ENCODE measurements around the gene RGS17.
A peak's percentile ranks its signal among the peaks of the same experiment; 100 is the strongest.
"Not testable (repeated sequence)": the region's sequence is repeated elsewhere in the genome, so short reads cannot be mapped to it uniquely, and the experiment has no call there.

Gene RGS17

GRCh38 chr6:153117986-153118879 lies 12.8 kb downstream of the RGS17 start:
- peak; percentile 79 for DNase-seq (ENCODE audit: low spot score)

GRCh38 chr6:153111082-153111481 lies 20.0 kb downstream of the RGS17 start:
- POLR2A ChIA-PET (ENCODE audit: low non-redundant PET); DNase-seq (ENCODE audit: low spot score); H3K27ac ChIP-seq: not testable (repeated sequence)
- CTCF ChIA-PET = interaction anchor here (0.9 kb wide), 1 partner anchor 79 kb away, joined by 4 read pairs; no protein-coding TSS in a partner anchor

More at GRCh38 chr6:153117986-153118879, 12.8 kb downstream of the RGS17 start:
- CTCF ChIA-PET = interaction anchor here (0.6 kb wide), 1 partner anchor 86 kb away, joined by 5 read pairs; no protein-coding TSS in a partner anchor
- TF ChIP-seq, protein P1, sequence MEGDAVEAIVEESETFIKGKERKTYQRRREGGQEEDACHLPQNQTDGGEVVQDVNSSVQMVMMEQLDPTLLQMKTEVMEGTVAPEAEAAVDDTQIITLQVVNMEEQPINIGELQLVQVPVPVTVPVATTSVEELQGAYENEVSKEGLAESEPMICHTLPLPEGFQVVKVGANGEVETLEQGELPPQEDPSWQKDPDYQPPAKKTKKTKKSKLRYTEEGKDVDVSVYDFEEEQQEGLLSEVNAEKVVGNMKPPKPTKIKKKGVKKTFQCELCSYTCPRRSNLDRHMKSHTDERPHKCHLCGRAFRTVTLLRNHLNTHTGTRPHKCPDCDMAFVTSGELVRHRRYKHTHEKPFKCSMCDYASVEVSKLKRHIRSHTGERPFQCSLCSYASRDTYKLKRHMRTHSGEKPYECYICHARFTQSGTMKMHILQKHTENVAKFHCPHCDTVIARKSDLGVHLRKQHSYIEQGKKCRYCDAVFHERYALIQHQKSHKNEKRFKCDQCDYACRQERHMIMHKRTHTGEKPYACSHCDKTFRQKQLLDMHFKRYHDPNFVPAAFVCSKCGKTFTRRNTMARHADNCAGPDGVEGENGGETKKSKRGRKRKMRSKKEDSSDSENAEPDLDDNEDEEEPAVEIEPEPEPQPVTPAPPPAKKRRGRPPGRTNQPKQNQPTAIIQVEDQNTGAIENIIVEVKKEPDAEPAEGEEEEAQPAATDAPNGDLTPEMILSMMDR (conservative IDR thresholded peaks at IDR 0.05; ENCODE audit: low read depth) = no peak
- POLR2A ChIA-PET (ENCODE audit: low non-redundant PET) = no interaction called here
- H3K27ac ChIP-seq = no peak overlapping the region

GRCh38 chr6:153110612-153111011 lies 20.5 kb downstream of the RGS17 start:
- H3K27ac ChIP-seq; POLR2A ChIA-PET (ENCODE audit: low non-redundant PET); DNase-seq (ENCODE audit: low spot score): not testable (repeated sequence)
- CTCF ChIA-PET = interaction anchor here (0.9 kb wide), 1 partner anchor 78 kb away, joined by 4 read pairs; no protein-coding TSS in a partner anchor

DNA sequence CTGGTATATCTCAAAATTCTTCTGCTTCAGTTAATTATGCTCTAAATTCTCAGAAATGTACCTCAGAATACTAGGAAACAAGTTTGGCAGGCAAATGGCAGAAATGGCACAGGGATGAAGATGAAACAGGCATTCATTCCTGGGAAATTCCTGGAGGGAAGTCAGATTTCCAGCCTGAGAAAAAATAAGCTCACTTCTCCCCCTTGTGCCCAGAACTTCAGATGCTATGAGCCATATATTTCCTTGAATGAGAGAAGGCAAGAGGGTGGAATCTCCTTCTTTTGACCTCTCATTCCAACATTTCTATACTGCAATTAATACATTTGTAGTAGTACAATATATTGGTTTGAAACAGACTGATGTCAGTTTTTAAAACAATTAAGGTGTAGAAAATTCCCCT lies 22.8 kb downstream of the RGS17 start:
- ChIA-PET CTCF (interaction anchor here (0.5 to 1.6 kb wide), 4 partner anchors 18 to 1254 kb away, joined by 3 to 20 read pairs (median 4); no protein-coding TSS in a partner anchor), POLR2A (ENCODE audit: low non-redundant PET) (no interaction called here)
- no peak for DNase-seq (ENCODE audit: low spot score)
- TF ChIP-seq, protein P1 (conservative IDR thresholded peaks at IDR 0.05; ENCODE audit: low read depth) = peak; percentile 39
- H3K27ac ChIP-seq = no peak overlapping the region

DNA sequence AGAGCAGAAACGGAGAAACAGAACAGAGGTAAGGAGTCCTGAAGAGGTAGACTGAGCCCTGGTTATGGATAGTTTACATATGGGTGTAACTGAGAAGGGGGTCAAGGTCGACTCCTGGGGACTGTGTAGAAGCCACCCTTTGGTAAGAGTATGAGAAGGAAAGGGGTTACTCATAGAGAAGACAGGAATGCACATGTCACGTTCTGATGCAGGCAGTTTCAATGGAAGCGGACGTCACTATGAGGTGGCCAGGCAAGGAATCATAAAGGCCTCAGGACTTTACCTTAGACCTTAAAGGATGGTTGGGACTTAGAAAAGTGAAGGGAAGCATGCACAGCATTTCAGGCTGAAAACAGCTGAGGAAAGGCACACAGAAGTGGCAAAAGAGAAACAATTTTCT lies 25.1 kb downstream of the RGS17 start:
- CTCF ChIA-PET = no interaction called here
- POLR2A ChIA-PET (ENCODE audit: low non-redundant PET) = no interaction called here
- H3K27ac ChIP-seq = no peak overlapping the region
- TF ChIP-seq, protein P1 (conservative IDR thresholded peaks at IDR 0.05; ENCODE audit: low read depth) = no peak
- no peak for DNase-seq (ENCODE audit: low spot score)

DNA sequence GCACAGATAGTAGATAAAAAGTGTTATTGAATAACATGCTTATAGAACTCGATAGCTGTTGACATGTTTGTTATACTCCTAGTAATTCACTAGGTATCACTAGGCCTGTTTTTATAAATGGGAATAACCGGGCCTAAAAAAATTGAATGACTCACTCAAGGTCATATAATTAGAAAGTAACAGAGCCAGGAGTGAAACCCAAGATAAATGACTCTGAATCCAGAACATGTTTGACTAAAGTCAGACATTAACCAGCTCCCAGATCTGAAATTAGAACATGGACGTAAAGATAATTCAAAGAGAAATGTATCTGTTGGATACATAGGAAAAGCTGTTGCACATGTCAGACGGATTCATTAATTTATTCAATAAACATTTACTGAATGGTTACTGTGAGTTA lies 26.9 kb downstream of the RGS17 start:
- CTCF ChIA-PET = interaction anchor here (1.5 kb wide), 1 partner anchor 72 kb away, joined by 5 read pairs; no protein-coding TSS in a partner anchor
- TF ChIP-seq, protein P1 (conservative IDR thresholded peaks at IDR 0.05; ENCODE audit: low read depth) = no peak
- no peak overlapping the region for H3K27ac ChIP-seq
- POLR2A ChIA-PET (ENCODE audit: low non-redundant PET) = no interaction called here
- no peak for DNase-seq (ENCODE audit: low spot score)

- H3K27ac ChIP-seq = no peak overlapping the region
- ChIA-PET CTCF (no interaction called here), POLR2A (ENCODE audit: low non-redundant PET) (no interaction called here)
- TF ChIP-seq, protein P1 (conservative IDR thresholded peaks at IDR 0.05; ENCODE audit: low read depth) = no peak
- DNase-seq (ENCODE audit: low spot score) = no peak
These were observed 27.8 kb downstream of the RGS17 start for GRCh38 chr6:153103319-153103655.
